PC-3 (cell line): ENCODE results near the gene WFDC9. TPM values are rescaled to one million over a fixed set of nuclear protein-coding genes. Genes with fewer than 3 reads are reported as not detected.
"Not testable (repeated sequence)": the region's sequence is repeated elsewhere in the genome, so short reads cannot be mapped to it uniquely, and the experiment has no call there.

Experiments
- ATAC-seq: fragments of 200-7000 bp; cut with Tn5 transposase; 2 replicates; pipeline ENCODE4 v1.9.1; 2020; ENCODE audit warnings: mild to moderate bottlenecking, moderate library complexity
- BruUV-seq: library from RNA; stranded (reverse); fragments of 400-500 nt; replicated peaks from 2 replicates; lab custom pipeline; 2021; lab: Mats Ljungman, UMichigan
- CTCF ChIA-PET: fragments of 300-600 bp; sonication (Branson Sonifier 250); formaldehyde crosslinking; loops from one replicate; lab custom pipeline; 2022; ENCODE audit warnings: antibody characterized with exemption; lab: Charles Lee
- POLR2A ChIA-PET: fragments of 300-600 bp; sonication (Branson Sonifier 250); formaldehyde crosslinking; loops from one replicate; lab custom pipeline; 2022; ENCODE audit warnings: antibody characterized with exemption; ENCODE audit not compliant: unreplicated experiment; lab: Charles Lee
- DNase-seq: peaks from one replicate; pipeline ENCODE4 v3.0.0-alpha.2; 2015
- H2AFZ ChIP-seq: fragments of 300-600 bp; sonication (generic); 2 replicates; pipeline ENCODE4 v1.6.0; 2016; ENCODE audit warnings: antibody characterized with exemption, low read length
- H3F3A ChIP-seq: fragments of 300-600 bp; sonication (generic); one replicate; pipeline ENCODE4 v1.6.0; 2017; ENCODE audit warnings: antibody characterized with exemption, low read length, control low read depth, mild to moderate bottlenecking; ENCODE audit not compliant: unreplicated experiment
- H3K27ac ChIP-seq: fragments of 300-600 bp; sonication (generic); 2 replicates; pipeline ENCODE4 v1.5.1; 2016; ENCODE audit warnings: mild to moderate bottlenecking, low read length
- H3K27me3 ChIP-seq: fragments of 300-600 bp; sonication (generic); 2 replicates; pipeline ENCODE4 v1.6.1; 2016; ENCODE audit warnings: low read length, mixed read lengths
- H3K36me3 ChIP-seq: fragments of 300-600 bp; sonication (generic); 2 replicates; pipeline ENCODE4 v1.6.1; 2016; ENCODE audit warnings: low read depth, mixed run types, low read length, mixed read lengths
- H3K4me1 ChIP-seq: fragments of 300-600 bp; sonication (generic); 2 replicates; pipeline ENCODE4 v1.5.1; 2016; ENCODE audit warnings: low read length; ENCODE audit not compliant: insufficient read depth
- H3K4me2 ChIP-seq: fragments of 300-600 bp; sonication (generic); 2 replicates; pipeline ENCODE4 v1.6.0; 2016; ENCODE audit warnings: low read length
- H3K4me3 ChIP-seq: fragments of 300-600 bp; sonication (generic); 2 replicates; pipeline ENCODE4 v1.5.1; 2016; ENCODE audit warnings: mild to moderate bottlenecking, low read length, mixed read lengths
- H3K79me2 ChIP-seq: fragments of 300-600 bp; sonication (generic); 2 replicates; pipeline ENCODE4 v1.6.1; 2017; ENCODE audit warnings: low read length, mixed read lengths
- H3K9ac ChIP-seq: fragments of 300-600 bp; sonication (generic); 2 replicates; pipeline ENCODE4 v1.6.0; 2016; ENCODE audit warnings: mild to moderate bottlenecking, low read length
- H3K9me2 ChIP-seq: fragments of 300-600 bp; sonication (generic); replicated peaks from 2 replicates; pipeline ENCODE4 v1.6.1; 2016; ENCODE audit warnings: mixed run types, low read length, mixed read lengths
- H3K9me3 ChIP-seq: fragments of 300-600 bp; sonication (generic); 2 replicates; pipeline ENCODE4 v1.6.1; 2016; ENCODE audit warnings: low read length, mixed read lengths
- H4K20me1 ChIP-seq: fragments of 300-600 bp; sonication (generic); 2 replicates; pipeline ENCODE4 v1.6.1; 2016; ENCODE audit warnings: low read length, mixed read lengths
- CTCF ChIP-seq: fragments of 300-600 bp; sonication (generic); conservative IDR thresholded peaks from 2 replicates; pipeline ENCODE4 v1.5.1; 2017; ENCODE audit warnings: antibody characterized with exemption, low read depth, mild to moderate bottlenecking, low read length
- EZH2 ChIP-seq: fragments of 300-600 bp; sonication (generic); IDR thresholded peaks from one replicate; pipeline ENCODE4 v1.6.1; 2017; ENCODE audit warnings: antibody characterized with exemption, mild to moderate bottlenecking, low read length; ENCODE audit not compliant: unreplicated experiment
- EZH2phosphoT487 ChIP-seq: fragments of 300-600 bp; sonication (generic); IDR thresholded peaks from 2 replicates; pipeline ENCODE4 v1.6.1; 2018; ENCODE audit warnings: mild to moderate bottlenecking, antibody characterized with exemption, low read length, borderline replicate concordance
- intact Hi-C: fragments of 100-400 bp; cut with micrococcal nuclease; formaldehyde crosslinking; loops from 2 replicates; pipeline ENCODE4 v1.9.0; 2023
- total RNA-seq: library from RNA; depleted of rRNA; stranded (reverse); fragments of >200 nt; gene quantifications from 2 replicates; pipeline ENCODE4 v1.2.3, GENCODE V29; 2014

The WFDC9 gene
- total RNA-seq, 1 experiment from 2014 or later: not detected

GRCh38 chr20:45647441-45648050 lies 16.5 kb upstream of the WFDC9 start:
- Histone ChIP-seq H3K79me2 (no peaks in the 10 kb centered on the region), H3K36me3 (no peaks in the 10 kb centered on the region), H3K27me3 (0 out of 2 replicates have a peak, but pooled peaks cover 5% of the 10 kb centered on the region), H3K9ac (no peak overlapping the region), H2AFZ (no peak overlapping the region), H3K9me2 (no peaks in the 10 kb centered on the region), H3K9me3 (no peaks in the 10 kb centered on the region), H3K4me2 (no peak overlapping the region), H3K27ac (no peak overlapping the region), H3F3A (no peaks in the 10 kb centered on the region), H3K4me3 (no peak overlapping the region), H4K20me1 (no peaks in the 10 kb centered on the region), H3K4me1 (no peaks in the 10 kb centered on the region)
- no TSS peak for BruUV-seq
- ChIA-PET CTCF (no interaction called here), POLR2A (interaction anchor here (0.5 kb wide), 1 partner anchor 18 kb away, joined by 3 read pairs; no protein-coding TSS in a partner anchor)
- no peak for DNase-seq
- TF ChIP-seq EZH2phosphoT487 (no peak), CTCF (no peak), EZH2 (no peak)
- intact Hi-C loops: no loop called here
- ATAC-seq: no peak

GRCh38 chr20:45646875-45647274 lies 15.8 kb upstream of the WFDC9 start:
- no peak for DNase-seq
- H4K20me1 ChIP-seq: no peaks in the 10 kb centered on the region
- H3K9me3 ChIP-seq: no peaks in the 10 kb centered on the region
- no peaks in the 10 kb centered on the region for H3K36me3 ChIP-seq
- H3K4me2 ChIP-seq: no peak overlapping the region
- CTCF ChIA-PET: no interaction called here
- no peaks in the 10 kb centered on the region for H3K4me1 ChIP-seq
- ATAC-seq: no peak
- no peak overlapping the region for H3K9ac ChIP-seq
- no peaks in the 10 kb centered on the region for H3K79me2 ChIP-seq
- POLR2A ChIA-PET: no interaction called here
- H3K27ac ChIP-seq: no peak overlapping the region
- H3K27me3 ChIP-seq: 0 out of 2 replicates have a peak, but pooled peaks cover 5% of the 10 kb centered on the region
- H2AFZ ChIP-seq: no peak overlapping the region
- no peak overlapping the region for H3K4me3 ChIP-seq
- intact Hi-C loops: no loop called here
- no TSS peak for BruUV-seq
- TF ChIP-seq CTCF: no peak
- no peak for TF ChIP-seq EZH2
- TF ChIP-seq EZH2phosphoT487: no peak
- no peaks in the 10 kb centered on the region for H3F3A ChIP-seq
- H3K9me2 ChIP-seq: no peaks in the 10 kb centered on the region

- CTCF ChIA-PET, H3K27ac ChIP-seq, ATAC-seq: not testable (repeated sequence)
These were observed 14.8 kb upstream of the WFDC9 start for GRCh38 chr20:45645869-45646268.

GRCh38 chr20:45641076-45641475 lies 10.0 kb upstream of the WFDC9 start:
- H3K79me2 ChIP-seq, H4K20me1 ChIP-seq, ATAC-seq, H3K27me3 ChIP-seq, H3K9me3 ChIP-seq, DNase-seq, POLR2A ChIA-PET, H3K4me2 ChIP-seq, BruUV-seq, H3K36me3 ChIP-seq, H3K9me2 ChIP-seq, H3K4me1 ChIP-seq, intact Hi-C loops, H3K9ac ChIP-seq, H3K27ac ChIP-seq, H2AFZ ChIP-seq, H3K4me3 ChIP-seq, H3F3A ChIP-seq: not testable (repeated sequence)
- CTCF ChIA-PET: interaction anchor here (0.9 kb wide), 1 partner anchor 142 kb away, joined by 3 read pairs; no protein-coding TSS in a partner anchor

More at GRCh38 chr20:45645869-45646268, 14.8 kb upstream of the WFDC9 start:
- H3K79me2 ChIP-seq, H3K4me2 ChIP-seq, H3K9me3 ChIP-seq, H3K27me3 ChIP-seq, H4K20me1 ChIP-seq, POLR2A ChIA-PET, BruUV-seq, H3K9me2 ChIP-seq, H3K36me3 ChIP-seq, H3F3A ChIP-seq, H2AFZ ChIP-seq, H3K4me1 ChIP-seq, H3K9ac ChIP-seq, DNase-seq, intact Hi-C loops, H3K4me3 ChIP-seq: not testable (repeated sequence)
